ENCODE data around the gene SORL1-AS1.

DNA sequence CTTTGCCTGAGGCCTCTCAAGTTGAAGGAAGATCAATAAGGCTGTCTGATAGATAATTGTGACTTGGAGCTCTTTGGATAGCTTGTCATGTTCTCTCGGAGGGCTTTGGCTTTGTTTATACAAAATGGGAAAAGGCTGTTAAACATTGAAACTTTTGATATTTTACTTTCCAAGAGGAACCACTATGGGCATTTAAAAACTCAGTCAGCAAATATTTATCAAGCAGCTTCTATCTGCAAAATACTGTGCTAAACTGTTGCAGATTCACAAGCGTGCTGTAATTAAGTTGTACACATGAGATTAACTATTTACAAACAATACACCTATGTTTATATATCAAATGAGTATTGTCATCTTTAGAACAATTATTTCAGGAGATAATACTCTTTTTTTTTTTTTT is 35.2 kb downstream of the SORL1-AS1 start:
- TF ChIP-seq, protein P1, sequence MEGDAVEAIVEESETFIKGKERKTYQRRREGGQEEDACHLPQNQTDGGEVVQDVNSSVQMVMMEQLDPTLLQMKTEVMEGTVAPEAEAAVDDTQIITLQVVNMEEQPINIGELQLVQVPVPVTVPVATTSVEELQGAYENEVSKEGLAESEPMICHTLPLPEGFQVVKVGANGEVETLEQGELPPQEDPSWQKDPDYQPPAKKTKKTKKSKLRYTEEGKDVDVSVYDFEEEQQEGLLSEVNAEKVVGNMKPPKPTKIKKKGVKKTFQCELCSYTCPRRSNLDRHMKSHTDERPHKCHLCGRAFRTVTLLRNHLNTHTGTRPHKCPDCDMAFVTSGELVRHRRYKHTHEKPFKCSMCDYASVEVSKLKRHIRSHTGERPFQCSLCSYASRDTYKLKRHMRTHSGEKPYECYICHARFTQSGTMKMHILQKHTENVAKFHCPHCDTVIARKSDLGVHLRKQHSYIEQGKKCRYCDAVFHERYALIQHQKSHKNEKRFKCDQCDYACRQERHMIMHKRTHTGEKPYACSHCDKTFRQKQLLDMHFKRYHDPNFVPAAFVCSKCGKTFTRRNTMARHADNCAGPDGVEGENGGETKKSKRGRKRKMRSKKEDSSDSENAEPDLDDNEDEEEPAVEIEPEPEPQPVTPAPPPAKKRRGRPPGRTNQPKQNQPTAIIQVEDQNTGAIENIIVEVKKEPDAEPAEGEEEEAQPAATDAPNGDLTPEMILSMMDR (IDR thresholded peaks at IDR 0.05 in 8 of 11, conservative IDR thresholded peaks at IDR 0.05 in 3 of 11) = no peak
- no peak for TF ChIP-seq POLR2AphosphoS5 (IDR thresholded peaks at IDR 0.05)
- no peak for TF ChIP-seq POLR2A (IDR thresholded peaks at IDR 0.05)
